Neural cell (in vitro differentiated cells): ENCODE data around the gene NEIL1.
"Not testable (repeated sequence)": the region's sequence is repeated elsewhere in the genome, so short reads cannot be mapped to it uniquely, and the experiment has no call there.

ENCODE experiments used
- CTCF ChIP-seq: fragments of 450-650 bp; IDR thresholded peaks from 2 replicates; pipeline ENCODE4 v1.5.1; 2014; ENCODE audit warnings: antibody characterized with exemption, mild to moderate bottlenecking, moderate library complexity; ENCODE audit not compliant: poor library complexity, severe bottlenecking
- EP300 ChIP-seq: fragments of 450-650 bp; conservative IDR thresholded peaks from 2 replicates; pipeline ENCODE4 v1.6.1; 2014; ENCODE audit warnings: antibody characterized with exemption, mild to moderate bottlenecking, moderate library complexity; ENCODE audit not compliant: poor library complexity, severe bottlenecking
- EZH2 ChIP-seq: fragments of 200-600, 300-800 bp; shearing (Covaris generic), sonication (generic); IDR thresholded peaks from 2 replicates; pipeline ENCODE4 v1.6.1; 2014; ENCODE audit warnings: antibody characterized with exemption, low read length, borderline replicate concordance, mild to moderate bottlenecking; ENCODE audit not compliant: insufficient read depth, poor library complexity, severe bottlenecking
- MXI1 ChIP-seq: fragments of 450-650 bp; conservative IDR thresholded peaks from 2 replicates; pipeline ENCODE4 v1.6.1; 2014; ENCODE audit warnings: antibody characterized with exemption, mild to moderate bottlenecking; ENCODE audit not compliant: poor library complexity, severe bottlenecking
- POLR2AphosphoS5 ChIP-seq: IDR thresholded peaks from 2 replicates; pipeline ENCODE4 v1.6.1; 2012
- RAD21 ChIP-seq: fragments of 450-650 bp; conservative IDR thresholded peaks from 2 replicates; pipeline ENCODE4 v1.6.1; 2014; ENCODE audit warnings: antibody characterized with exemption, mild to moderate bottlenecking, moderate library complexity
- REST ChIP-seq: IDR thresholded peaks from 2 replicates; pipeline ENCODE4 v1.6.1; 2012; ENCODE audit warnings: borderline replicate concordance
- SMC3 ChIP-seq: fragments of 450-650 bp; conservative IDR thresholded peaks from 2 replicates; pipeline ENCODE4 v1.6.1; 2014; ENCODE audit warnings: antibody characterized with exemption, mild to moderate bottlenecking, moderate library complexity; ENCODE audit not compliant: poor library complexity

- TF ChIP-seq EZH2, CTCF, POLR2AphosphoS5, REST, RAD21, EP300, SMC3, MXI1: not testable (repeated sequence)
Measured at GRCh38 chr15:75383986-75384385, 37.1 kb downstream of the NEIL1 start.
